Kidney tubule cell (primary cell): ENCODE measurements around the gene NEK7.
"Not testable (repeated sequence)": the region's sequence is repeated elsewhere in the genome, so short reads cannot be mapped to it uniquely, and the experiment has no call there.

Experiments used
- DNase-seq: peaks from one replicate; pipeline ENCODE4 v3.0.0-alpha.2; 2018; ENCODE audit warnings: low spot score

Gene NEK7

DNA sequence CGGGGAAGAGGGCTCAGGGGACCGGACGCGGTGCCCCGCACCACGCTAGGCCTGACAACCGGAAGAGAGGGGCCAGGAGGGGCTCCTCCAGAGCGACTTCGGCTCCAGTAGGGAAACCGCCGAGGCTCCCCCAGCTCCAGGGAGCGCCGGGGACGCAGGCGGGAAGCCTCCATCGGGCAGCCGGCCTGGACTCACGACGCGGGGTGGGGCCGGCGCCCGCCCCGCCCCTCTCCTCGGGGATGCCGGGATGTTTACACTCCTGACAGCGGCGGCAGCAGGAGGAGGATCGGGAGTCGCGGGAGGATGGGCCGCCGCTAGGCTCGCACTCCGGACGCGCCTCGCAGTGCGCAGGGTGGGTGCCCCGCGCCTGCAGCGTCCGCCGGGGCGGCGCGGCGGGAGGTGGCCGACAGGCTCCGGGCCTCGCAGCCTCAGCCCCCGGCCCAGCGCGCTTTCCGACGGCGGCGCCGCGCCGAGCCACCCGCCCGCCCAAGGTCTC, at the start of gene NEK7:
Gene NEK7, plus strand, starts transcription at position 254 of the 496 bp plus-strand sequence. CDS start 75,583 bp downstream, outside the sequence.
- DNase-seq: peak; percentile 89

DNA sequence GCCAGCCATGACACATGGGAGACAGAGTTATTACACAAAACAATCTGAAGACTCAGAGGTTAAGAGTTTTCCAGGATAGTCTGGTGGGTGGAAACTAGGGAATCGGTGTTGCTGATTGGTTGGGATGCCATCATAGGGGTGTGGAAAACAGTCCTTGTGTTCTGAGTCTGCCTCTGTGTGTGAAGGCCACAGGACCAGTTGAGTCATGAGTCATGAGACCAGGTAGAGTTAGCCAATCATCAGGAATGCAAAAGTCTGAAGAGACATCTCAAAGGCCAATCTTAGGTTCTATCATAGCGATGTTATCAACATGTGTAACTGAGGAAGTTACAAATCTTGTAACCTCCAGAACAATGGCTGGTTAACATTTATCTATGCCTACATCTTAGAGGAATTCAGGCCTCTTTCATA, 49.7 kb upstream of the NEK7 start:
- DNase-seq: peak; percentile 66

DNA sequence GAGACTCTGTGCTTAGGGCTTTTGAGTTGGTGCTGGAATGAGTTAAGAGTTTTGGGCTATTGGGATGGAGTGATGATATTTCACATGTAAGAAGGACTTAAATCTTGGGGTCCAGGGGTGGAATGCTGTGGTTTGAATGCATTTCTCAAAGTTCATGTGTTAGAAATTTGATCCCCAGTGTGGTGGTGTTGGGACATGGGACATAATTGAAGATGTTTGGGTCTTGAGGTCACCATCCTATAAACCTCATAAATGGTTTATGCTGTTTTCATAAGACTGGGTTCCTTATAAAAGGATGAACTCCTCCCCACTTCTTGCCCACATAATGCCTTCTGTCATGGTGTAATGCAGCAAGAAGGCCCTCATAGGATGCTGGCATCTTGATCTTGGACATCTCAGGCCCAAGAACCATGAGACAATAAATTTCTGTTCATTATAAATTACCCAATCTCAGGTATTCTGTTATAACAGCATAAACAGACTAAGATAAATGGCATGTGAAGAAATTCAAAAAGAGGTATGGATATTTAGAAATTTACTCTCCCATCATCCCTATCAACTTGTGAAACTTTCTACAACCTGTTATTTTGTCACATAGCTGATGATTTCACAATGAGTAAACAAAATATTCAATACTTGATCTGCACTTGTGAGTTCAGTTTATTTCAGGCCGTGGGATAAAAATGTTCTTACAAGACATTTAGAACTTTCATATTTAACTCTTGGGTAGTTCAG, 48.0 kb upstream of the NEK7 start:
- DNase-seq: no peak

DNA sequence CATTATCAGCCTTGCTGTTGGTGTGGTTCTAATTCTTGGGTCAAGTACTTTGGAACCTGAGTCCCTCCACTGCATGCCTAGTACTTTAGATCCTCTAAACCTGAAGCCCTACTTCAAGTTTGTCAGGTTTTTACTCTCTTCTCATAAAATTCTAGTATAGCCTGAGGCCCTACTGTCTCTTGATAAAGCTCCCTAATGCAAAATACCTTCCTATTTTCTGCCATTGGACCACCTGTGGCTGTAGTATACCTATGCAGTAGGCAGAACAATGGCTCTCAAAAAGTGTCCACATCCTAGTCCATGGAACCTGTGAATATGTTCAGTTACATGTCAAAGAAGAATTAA, 47.5 kb upstream of the NEK7 start:
- DNase-seq: no peak

DNA sequence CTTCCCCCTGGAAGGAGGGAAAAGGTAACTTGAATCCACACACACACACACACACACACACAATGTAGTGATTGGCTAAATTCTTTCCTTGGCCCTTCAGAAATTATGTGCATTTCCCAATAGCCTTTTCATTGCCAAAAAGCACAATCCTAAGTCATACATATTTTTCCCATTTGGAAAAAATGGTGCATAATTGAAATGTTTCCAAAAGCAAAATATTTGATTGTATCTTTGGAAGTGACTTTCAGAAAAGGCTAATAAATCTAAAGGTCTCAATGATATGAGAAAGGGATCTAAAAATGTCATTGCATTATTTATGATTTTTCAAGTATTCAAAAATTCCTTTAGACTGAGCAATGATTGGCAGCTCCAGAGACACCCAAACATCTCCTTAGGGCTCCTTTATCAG, 43.5 kb upstream of the NEK7 start:
- DNase-seq: no peak

DNA sequence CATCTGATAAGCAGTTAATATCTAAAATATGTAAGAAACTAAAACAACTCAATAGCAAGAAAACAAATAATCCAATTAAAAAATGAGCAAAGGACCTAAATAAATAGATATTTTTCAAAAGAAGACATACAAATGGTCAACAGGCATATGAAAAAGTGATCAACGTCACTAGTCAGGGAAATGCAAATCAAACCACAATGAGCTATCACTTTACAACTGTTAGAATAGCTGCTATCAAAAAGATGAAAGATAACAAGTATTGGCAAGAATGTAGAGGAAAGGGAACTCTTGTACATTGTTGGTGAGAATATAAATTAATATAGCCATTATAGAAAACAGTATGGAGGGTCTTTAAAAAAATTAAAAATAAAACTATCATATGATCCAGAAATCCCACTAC, 40.7 kb upstream of the NEK7 start:
- no peak for DNase-seq

DNA sequence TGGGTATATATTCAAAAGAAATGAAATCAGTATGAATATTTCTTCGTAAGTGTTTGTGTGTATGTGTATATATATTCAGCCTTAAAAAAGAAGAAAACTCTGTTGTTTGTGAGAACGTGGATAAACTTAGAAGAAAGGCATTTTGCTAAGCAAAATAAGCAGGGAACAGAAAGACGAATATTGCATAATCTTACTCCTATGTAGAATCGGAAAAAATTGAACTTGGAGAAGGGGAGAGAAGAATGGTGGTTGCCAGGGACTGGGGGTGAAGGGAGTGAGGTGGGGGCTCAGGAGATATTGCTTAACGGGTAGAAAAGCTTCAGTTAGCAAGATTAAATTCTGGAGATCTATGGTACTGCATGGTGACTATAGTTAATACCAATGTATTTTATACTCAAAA, 40.3 kb upstream of the NEK7 start:
- no peak for DNase-seq

DNA sequence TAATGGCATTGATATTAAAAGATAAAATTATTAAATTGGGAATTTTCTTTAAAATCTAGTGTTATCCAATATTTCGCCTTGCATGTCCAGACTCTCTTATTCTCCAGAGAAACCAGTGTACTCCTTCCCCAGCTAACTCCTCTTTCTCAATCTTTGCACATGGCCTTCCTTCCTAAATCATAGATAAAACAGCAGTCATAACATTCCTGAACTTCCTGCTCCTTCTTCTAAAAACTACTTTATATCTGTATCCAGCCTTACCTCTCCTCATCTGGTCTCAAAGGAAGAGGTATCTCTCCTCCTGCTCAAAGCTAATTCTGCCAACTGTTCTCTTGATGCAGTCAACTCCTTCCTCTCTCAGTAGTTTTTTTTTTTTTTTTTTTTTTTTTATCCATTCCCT, 39.5 kb upstream of the NEK7 start:
- no peak for DNase-seq

DNA sequence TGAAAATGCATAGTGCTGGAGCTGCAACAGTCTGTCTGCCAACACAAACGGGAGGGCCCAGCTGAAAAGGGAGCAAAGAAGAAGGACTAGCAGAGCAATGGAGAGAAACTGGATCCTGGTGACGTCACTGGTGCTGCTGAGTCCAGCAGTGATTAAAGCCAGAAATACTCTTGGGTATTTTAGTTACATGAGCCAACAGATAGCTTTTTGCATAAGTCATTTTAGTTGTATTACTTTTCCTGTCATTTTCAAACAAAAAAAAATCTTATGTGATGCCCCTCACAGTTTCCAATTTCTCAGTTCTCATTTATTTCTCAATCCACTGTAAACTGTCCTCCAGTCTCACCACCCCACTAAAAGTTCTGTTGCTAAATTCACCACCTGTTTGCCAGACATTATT, 38.7 kb upstream of the NEK7 start:
- DNase-seq: peak; percentile 32

DNA sequence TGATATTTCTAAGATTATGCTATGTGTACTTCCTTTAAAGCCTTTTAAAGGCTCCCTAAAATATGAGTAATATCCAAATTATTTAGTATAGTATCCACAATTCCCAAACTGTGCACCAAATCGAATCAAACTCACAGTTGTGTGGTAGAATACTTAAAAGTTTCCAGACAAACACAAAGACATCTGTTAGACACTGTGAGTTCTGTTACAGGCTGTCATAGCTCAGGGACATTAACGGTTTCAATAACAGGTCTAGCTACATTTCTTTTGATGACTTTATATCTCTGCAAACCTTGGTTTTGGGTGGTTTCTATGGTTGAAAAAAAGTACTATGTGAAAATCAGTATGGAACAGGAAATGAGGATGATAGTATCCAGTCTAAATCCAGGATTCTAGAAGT, 36.9 kb upstream of the NEK7 start:
- DNase-seq: peak; percentile 9

DNA sequence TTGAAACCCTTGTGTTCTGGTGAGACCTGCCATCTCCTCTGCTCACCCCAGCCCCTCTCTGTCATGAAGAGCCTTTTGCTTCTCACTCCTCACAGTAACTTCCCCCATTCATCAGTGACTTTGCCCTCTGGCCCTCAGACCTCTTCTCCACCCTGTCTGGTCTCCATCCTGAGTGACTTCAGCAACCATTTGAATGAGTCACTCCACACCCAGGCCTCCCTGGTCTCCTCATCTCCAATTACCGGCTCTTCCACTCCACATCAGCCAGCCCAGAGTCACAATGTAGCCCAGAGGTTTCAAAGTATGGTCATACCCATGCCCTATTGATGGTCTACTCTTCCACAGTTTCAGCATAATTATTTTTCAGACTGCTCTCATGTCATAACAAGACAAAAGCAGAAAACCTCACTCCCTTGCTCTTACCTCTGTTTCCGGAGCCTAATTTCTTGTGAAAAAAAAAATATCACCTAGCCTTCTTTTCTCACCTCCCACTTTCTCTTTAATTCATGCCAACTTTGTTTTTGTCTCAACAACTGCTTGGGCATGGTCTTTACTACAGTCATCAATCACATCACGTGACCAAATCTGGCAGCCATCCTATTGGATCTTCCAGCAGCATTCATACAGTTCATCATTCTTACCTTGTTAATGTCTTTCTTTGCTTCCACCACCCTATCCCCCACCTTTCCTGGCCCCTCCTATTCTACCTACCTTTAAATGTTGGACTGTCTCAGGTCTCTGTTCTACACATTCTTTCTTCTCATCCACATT, 35.6 kb upstream of the NEK7 start:
- peak; percentile 92 for DNase-seq

DNA sequence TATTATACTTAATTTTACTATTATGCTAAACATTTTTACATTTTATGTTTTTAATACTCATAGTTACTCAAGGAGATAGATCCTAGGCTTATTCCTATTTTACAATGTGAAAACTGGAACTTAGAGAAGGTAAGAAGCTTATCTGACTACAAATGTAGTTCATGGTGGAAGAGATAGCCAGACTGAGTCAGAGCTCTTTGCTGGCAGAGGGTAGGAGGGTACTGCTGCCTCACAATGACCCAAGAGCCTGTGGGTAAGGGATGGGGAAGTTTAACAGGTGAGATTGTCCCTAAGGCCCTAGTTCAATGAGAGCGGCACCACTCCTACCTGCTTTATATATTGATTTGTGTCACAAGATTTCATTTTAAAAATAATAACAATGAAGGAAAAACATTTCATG, 34.1 kb upstream of the NEK7 start:
- peak; percentile 29 for DNase-seq

DNA sequence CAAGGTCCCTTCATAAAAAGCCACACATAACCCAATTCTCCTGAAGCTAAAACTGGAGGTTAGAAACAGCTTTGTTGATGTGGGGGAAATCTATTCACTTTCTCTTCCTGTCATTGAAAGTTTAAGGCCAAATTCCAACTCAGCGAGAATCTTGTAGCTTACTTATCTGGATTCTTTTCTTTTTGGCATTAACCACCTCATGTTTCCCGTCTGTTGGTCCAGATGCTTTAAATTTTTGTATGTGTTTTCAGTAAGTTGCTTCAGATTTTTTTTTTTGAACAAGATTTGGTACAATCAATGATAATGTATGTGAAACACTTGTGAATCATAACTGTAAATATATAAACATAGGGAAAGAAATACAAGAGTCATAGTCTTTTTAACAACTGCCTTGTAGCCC, 33.7 kb upstream of the NEK7 start:
- DNase-seq: peak; percentile 6

DNA sequence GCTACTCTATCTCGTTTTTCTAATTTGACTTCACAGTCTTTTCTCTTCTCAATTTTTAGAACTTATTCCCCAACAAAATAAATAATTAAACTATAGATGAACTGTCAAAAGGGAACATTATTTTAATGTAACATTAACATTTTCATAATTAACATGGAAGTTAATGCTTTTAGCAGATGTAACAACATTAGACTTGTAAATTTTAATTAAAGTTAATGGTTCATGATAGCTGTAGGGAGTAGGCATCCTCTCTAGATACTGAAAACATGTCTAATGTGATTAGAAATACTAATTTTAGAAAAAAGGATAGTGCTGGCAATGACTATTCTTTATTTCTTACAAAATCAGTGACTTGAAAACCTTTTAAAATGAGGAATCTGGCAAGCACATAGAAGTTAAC, 32.1 kb upstream of the NEK7 start:
- no peak for DNase-seq

DNA sequence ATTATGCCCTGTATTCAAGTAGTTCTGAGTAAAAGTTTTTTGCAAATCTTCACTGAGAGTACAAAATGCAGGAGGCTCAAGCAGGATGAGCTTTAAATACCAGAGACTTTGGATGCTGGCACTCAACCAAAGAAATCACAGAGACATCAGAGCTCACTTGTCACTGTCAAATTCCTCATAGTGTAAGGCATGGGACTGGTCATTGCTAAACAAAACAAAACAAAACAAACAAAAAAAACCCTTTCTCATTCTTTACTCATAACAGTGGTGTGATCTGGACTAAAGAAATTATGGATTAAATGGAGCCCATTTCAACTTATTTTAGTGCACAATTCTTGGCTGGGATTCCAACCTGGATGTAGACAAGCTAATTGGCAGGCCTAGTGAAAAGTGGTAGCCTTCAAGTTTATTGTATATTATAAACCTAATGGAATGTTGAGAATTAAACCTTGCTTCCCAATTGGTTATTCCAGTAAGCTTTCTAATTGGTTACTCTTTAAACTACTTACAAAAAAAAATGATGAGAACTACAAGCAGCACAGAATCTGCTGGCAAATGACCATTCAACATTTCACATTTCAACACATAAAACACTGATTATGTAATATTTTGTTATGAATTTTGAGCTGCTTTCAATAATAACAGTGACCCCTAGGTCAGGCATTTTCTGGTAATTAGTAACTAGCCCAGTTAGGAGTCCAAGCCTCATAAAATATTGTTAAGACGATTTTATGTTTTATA, 30.6 kb upstream of the NEK7 start:
- peak; percentile 70 for DNase-seq

DNA sequence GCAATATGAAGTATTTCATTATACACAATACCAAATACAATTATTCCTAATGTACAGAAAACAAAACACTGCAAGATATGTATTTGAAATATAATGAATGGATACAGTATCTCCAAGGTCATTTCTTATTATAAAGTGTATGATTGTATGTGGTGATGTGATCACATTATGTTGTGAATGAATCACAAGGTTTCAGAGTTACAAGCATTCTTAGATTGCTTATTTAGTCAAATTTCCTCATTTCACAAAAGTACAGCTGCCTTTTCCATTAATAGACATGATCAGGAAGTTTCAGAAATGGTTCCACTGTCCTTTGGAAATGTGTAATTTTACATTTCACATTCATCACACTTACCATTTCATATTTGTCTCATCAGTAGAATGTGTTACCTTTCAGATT, 28.3 kb upstream of the NEK7 start:
- no peak for DNase-seq

DNA sequence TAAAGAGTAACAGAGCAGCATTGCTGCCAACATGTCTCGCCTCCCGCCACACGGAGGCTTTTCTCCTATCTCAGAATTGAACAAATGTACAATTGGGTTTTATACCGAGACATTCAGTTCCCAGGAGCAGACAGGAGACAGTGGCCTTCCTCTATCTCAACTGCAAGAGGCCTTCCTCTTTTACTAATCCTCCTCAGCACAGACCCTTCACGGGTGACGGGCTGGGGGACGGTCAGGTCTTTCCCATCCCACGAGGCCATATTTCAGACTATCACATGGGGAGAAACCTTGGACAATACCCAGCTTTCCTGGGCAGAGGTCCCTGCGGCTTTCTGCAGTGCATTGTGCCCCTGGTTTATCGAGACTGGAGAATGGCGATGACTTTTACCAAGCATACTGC, 26.7 kb upstream of the NEK7 start:
- not testable (repeated sequence) for DNase-seq

DNA sequence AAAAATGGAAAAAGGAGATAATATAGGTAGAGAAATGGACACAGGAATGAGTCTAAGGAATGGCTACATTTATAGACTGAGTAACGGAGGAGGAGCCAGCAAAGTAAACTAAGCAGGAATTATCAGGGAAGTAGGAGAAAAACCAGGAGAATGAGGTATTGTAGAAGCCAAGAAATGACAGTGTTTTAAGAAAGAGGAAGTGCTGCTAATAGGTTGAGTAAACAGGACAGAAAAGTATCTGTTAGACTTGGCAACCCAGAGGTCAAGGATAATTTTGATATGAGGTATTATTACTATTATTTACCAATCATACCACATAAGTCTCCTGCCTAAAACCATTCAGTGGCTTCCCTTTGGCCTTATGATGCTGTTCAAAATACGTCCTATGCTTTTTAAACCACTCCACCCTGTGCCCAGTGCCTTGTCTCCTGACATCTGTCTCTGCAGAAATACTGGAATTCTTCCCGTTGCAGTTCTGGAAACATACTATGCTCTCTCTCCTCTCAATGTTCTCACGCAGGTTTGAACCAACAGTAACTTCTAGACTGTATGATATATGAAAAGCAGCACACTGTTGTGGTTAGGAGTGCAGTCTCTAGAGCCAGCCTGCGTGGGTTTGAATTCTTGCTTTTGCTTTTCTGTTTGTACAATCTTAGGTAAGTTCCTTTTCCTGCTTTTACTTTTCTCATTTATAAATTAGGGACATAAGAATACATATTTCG, 24.6 kb upstream of the NEK7 start:
- DNase-seq: no peak

DNA sequence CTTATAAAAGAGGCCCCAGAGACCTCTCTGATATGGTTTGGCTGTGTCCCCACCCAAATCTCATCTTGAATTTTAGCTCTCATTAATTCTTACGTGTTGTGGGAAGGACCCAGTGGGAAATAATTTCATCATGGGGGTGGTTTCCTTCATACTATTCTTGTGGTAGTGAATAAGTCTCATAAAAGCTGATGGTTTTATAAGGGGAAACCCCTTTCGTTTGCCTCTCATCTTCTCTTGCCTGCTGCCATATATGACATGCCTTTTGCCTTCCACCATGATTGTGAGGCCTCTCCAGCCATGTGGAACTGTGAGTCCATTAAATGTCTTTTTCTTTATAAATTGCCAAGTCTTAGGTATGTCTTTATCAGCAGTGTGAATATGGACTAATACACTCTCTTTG, 22.5 kb upstream of the NEK7 start:
- DNase-seq: no peak

DNA sequence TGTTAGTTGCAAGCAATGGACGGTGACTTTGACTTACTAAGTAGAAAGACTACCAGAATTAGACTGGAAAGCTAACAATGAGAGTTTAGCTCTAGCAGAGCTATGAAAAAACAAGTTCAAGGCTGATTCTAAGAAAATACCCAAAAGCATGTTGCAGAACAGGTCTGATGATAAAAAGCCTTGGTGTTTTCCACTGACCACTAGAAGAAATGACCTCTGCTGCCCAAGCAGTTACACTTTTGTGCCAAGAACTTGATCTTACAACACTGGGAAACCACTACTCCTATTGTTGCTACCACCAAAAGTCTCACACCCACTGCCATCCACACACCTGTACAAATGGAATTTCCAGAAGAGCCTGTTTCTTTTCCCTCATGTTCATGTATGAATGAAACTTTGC, 21.4 kb upstream of the NEK7 start:
- DNase-seq: no peak

DNA sequence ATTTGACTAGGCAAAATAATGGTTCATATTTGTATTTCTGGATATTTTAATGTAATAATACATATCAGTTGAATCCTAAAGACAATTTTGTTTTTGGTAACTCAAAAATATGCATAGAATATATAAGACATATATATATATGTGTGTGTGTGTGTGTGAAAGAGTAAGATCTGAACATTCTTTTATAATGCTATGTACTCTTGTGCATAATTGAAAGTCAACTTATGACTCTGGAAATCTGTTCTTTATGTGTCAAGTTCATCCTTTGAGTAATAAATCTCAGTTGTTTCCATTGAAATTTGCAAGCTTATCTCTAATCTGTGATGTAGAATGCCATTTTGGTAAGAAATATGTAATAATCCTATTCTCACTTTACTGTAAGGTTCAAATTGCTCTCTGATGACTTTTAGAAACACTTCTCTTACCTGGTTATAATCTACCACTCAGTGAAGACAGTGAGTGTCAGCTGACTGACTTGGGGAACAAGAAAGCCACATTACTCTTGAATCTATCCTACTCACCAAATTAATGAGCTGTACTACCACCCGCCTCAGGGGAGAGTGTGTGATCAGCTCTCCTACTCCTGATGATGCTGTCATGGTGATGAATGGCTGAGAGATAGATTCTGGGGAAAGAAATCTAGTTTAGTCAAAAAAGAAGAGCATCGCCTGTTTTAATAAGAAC, 15.0 kb upstream of the NEK7 start:
- DNase-seq: no peak

DNA sequence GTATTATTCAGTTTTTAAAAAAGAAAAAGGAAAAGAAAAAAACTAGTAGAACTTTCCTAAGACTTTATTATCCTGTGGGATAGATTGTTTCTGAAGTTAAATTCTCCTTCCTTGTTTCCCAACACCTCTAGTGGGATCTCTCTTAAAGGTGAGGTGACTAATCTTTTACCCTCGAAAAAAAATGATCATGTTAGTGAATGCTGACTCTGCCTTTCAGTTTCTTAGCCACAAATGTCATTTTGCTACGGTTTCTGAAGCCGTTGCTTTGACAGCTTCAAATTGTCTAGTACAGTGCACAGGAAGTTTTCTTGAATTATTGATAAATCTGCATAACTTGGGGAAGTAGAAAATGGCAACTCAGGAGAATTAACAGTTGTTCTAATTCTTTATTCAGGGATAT, 13.0 kb upstream of the NEK7 start:
- DNase-seq: peak; percentile 25
